HG02840 (cell line): Measurements from ENCODE around the gene HDLBP.
"Not testable (repeated sequence)": the region's sequence is repeated elsewhere in the genome, so short reads cannot be mapped to it uniquely, and the experiment has no call there.

ENCODE experiments used
- ATAC-seq: cut with Tn5 transposase; IDR thresholded peaks from one replicate; pipeline ENCODE4 v1.9.1; 2021; ENCODE audit warnings: mild to moderate bottlenecking, moderate library complexity, moderate number of reproducible peaks; ENCODE audit not compliant: unreplicated experiment, low FRiP score

The HDLBP gene

GRCh38 chr2:241308832-241309500, 6.5 kb downstream of the HDLBP start:
- ATAC-seq, result no peak

DNA sequence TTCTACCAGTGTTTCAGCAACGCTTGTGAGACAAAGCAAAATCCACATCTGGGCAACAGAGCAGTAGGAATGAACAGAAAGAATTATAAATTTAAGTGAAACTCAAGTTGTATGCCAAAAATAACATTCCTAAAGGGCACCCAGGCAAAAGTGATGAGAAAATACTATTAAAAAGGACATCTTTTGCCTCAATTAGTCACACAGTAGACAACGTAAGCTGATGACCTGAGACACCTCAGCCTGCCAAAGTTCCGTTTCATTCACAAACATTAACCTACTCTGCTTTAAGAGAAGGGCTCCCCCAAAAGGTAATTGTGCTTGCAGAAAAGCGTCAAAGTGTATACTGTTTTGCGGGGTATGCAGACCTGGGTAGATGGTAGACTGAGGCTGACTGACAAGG, 7.2 kb downstream of the HDLBP start:
- no peak for ATAC-seq

- ATAC-seq, result no peak
Measured at GRCh38 chr2:241307055-241307454, 8.4 kb downstream of the HDLBP start.

GRCh38 chr2:241304039-241304670, 11.3 kb downstream of the HDLBP start:
- ATAC-seq, result no peak

DNA sequence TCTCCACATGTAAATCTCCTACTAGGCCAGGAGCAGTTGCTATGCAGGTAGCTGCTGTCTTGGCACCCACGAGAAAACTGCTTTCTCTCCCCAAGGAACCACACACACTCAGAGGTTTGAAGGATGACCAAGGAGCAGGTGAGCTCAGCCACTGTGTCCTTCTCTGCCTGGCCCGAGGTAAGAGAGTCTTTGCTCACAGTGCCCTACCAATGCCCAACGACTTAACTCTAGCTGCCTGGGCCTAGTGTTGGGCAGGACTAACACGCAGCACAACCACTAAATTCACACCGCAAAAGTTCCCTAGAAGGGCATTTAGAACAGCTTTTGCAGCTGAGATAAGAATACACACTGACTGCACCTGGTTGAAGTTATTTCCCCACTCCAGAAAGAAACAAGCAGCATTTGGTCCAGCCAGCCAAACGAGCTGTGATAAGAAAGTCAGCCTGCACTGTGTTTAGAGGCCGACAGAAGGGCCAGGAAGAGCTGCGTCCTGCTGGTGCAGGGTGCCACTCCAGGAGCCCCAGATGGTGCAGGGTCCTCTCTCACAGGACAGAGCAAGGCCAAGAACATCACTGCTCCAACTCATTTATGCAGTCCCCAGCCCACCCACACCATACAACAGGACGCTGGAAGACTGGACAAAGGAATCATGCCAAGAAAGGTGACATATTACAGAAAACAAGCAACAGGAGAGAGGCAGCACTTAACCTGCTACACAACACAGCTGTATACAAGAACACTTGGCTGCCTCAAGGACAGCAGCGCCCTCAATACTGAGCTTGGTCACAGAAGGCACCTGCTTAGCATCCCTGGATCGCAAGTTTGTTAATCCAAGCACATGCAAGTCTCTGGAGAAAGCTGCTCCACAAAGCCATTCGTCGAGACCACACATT, 12.5 kb downstream of the HDLBP start:
- no peak for ATAC-seq

DNA sequence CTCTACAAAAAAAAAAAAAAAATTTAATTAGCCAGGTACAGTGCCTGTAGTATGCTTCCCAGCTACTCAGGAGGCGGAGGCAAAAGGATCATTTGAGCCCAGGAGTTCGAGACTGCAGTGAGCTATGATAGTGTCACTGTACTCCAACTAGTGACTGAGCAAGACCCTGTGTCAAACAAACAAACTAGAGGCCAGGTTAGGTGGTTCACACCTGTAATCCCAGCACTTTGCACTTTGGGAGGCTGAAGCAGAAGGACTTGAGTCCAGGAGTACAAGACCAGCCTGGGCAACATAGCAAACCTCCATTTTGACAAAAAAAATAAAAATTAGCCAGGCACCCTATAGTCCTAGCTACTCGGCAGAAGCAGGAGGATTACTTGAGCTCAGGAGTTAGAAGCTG, 13.4 kb downstream of the HDLBP start:
- no peak for ATAC-seq

- no peak for ATAC-seq
Measured at GRCh38 chr2:241300000-241300399, 15.5 kb downstream of the HDLBP start.

DNA sequence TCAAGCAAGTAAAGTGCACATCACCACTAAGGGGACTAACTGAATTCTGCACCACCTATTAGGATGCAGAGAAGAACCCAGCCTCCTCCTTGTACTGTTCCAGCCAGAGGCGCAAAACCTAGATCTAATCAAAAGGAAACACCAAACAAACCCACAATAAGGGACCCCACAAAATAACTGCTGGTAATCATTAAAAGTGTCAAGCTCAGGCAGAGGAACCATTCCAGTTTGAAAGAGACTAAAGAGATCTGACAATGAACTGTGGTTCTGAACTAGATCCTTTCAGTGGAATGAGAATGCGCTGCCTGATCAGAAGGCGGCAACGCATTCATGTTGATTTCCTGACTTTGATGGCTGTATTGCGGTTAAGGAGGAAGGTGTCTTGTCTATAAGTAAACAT, 16.8 kb downstream of the HDLBP start:
- no peak for ATAC-seq

DNA sequence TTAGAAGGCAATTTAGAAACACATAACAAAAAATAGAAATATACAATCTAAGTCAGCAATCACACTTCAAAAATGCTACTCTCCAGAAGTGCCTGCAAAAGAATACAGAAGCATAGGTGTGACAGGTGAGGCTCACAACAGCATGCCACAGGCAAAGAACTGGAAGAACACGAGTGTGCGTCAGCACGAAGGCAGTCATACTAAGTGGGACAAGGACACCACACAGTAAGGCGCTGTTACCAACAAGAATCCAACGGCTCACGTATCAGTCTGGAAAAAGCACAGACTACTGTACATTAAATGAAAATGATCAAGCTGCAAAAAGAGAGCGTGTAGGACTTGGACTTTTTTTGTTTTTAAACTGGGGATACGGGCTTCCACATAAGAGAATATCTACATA, 18.7 kb downstream of the HDLBP start:
- no peak for ATAC-seq

DNA sequence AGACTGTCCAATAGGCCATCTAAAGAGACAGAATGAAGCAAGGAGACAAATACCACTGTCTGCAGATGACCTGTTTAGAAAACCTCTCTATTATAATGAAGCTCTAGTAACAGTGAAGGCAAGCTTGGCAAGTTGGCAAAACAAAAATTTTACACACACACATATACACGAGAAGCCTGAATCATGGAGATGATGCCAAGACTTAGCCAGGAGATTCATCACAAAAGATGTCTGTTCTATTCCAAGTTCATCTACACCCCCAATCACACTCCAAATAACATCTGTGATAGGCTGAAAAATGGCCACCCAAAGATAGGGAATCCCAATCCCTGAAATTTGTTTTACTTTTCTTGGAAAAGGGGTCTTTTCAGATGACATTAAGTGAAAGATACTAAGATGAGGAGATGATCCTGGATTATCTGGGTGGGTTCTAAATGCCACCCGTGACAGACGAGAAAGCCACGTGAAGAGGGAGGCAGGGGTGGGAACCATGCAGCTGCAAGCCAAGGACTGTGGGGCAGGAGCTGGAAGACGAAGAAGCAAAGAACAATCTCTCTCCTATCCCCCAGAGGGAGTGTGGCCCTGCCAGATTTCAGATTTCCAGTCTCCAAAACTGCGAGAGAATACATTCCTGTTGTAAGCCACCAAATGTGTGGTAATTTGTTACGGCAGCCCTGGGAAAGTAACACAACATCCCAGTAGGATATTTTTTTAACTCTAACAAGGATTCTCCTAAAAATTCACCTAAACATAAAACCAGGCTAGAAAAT, 20.0 kb downstream of the HDLBP start:
- ATAC-seq, result no peak

GRCh38 chr2:241293378-241293797, 22.1 kb downstream of the HDLBP start:
- not testable (repeated sequence) for ATAC-seq

DNA sequence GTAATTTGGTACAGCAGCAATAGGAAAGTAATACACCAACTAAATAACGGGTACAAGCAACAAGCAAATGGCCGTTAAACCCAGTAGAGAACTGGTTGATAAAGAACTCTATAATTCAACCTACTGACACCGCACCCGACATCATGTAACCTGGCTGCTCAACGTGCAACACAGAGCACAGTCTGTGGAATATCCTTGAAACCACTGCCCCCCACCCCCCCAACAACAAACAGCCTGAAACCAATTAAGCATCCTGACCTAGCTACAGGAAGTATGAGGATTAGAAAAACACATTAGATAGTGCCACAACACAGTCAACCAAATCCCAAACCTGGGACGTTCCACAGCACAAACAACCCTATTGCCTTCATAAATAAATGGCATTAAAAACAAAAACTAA, 23.5 kb downstream of the HDLBP start:
- no peak for ATAC-seq

DNA sequence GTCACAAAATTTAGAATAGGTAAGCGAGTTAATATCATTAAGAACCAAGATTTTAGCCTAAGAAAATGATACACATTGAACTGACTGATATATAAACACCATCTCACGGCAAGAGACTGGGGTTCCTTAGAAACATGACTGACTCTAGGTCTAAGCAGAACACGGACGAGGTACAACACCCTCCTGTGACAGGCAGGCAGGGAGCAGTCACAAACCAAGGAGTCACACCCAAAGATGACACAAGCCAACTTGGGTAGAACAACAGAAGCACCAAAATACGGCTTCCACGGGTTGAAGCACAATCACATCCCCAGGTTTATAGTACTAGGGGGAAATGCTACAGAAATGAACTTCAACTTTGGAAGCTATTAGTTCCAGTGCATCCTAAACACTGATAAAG, 24.3 kb downstream of the HDLBP start:
- ATAC-seq, result no peak

- no peak for ATAC-seq
Measured at GRCh38 chr2:241289597-241289996, 25.9 kb downstream of the HDLBP start.

DNA sequence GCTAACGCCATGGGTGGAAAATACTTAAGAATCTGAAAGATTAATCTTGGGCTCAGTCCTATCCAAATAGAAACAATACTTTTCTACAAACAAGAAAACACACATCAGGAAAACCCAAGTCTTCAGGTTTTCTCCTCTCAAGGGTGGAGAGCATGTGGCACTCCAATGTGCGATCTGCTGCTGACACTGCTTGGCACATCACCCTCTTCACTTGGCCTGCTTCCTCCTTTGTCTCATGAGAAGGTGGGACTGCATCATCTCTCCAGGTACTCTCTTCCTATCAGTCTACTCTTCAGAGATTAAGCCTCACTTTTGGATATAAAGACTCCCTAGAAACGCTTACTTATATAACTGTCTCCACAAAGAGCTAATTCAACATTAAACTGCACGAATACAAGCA, 26.4 kb downstream of the HDLBP start:
- ATAC-seq, result no peak

DNA sequence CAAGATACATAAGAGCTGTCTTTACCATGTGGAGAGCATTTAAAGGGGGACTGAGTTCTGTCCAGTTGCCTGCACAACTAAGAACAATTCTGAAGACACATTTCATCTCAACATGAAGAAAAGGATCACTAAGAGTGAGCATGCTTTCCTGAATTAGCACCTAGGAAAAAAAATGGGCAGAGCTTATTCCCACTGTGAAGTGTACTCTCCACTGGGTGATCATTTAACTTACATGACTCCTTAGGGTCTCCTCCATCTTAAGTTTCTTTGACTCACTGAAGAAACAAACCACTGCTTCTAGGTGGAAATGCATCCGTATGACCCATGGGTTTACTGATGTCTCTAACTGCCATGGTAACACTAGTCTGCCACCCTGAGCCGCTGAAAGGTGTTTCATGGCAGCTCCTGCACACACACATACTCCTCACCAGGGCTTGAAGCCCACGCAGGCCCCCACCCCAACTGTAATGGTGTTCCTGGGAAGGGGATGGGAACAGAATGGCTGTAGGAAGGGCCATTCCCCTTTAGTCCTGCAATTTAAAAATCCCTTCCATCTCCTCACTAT, 27.1 kb downstream of the HDLBP start:
- ATAC-seq, result no peak

DNA sequence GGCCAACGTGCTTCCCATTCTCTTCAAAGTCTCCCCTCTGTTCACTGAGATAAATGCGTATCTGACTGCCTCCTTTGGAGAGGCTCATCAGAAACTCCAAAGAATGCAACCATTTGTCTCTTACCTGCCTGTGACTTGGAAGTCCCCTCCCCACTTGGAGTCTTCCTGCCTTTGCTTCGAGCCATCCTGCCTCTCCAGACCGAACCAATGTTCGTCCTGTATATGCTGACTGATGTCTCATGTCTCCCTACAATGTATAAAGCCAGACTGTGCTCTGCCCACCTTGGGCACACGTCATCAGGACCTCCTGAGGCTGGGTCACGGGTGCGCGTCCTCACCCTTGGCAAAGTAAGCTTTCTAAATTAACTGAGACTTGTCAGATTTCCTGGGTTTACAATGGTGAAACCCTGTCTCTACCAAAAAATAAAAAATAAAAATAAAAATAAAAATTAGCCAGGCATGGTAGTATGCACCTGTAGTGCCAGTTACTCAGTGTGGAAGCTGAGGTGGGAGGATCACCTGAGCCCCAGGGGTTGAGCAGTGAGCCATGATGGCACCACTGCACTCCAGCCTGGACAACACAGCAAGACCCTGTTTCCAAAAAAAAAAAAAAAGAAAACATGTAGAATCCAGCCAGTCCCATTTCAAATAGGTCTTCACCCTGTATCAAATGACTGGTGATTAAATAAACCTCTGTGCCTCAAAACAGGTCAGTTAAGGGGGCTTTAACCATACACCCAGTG, 29.0 kb downstream of the HDLBP start:
- ATAC-seq, result no peak

- no peak for ATAC-seq
Measured at GRCh38 chr2:241285596-241285995, 29.9 kb downstream of the HDLBP start.

DNA sequence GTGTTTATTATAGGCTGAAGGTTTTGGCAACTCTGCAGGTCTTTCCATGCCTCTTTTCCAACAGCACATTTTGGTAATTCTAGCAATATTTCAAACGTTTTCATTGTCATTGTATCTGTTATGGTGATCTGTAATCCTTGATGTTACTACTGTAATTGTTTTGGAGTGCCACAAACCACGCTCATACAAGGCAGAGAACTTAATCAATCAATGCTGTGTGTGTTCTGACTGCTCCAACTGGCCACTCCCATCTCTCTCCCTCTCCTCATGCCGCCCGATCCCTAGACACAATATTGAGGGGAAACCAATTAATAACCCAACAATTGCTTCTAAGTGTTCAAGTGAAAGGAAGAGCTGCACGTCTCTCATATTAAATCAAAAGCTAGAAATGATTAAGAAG, 32.9 kb downstream of the HDLBP start:
- ATAC-seq, result no peak

GRCh38 chr2:241280291-241280690, 35.2 kb downstream of the HDLBP start:
- no peak for ATAC-seq
